SU-DHL-6 (cell line): ENCODE measurements around the gene C1GALT1.

Experiments used
- EZH2phosphoT487 ChIP-seq: fragments of 200-600 bp; sonication (generic), shearing (Covaris generic); conservative IDR thresholded peaks from 2 replicates; pipeline ENCODE4 v1.6.1; 2018; ENCODE audit warnings: mild to moderate bottlenecking, antibody characterized with exemption, low read length, moderate library complexity, mixed read lengths
- TF ChIP-seq, protein P1 (sequence below): fragments of 200-600 bp; sonication (generic); IDR thresholded peaks from one replicate; pipeline ENCODE4 v1.5.1; 2017; ENCODE audit warnings: antibody characterized with exemption, mild to moderate bottlenecking, low read length, moderate library complexity; ENCODE audit not compliant: insufficient read depth, poor library complexity, severe bottlenecking

GRCh38 chr7:7251742-7252141 lies 69.4 kb downstream of the C1GALT1 start:
- TF ChIP-seq, protein P1, sequence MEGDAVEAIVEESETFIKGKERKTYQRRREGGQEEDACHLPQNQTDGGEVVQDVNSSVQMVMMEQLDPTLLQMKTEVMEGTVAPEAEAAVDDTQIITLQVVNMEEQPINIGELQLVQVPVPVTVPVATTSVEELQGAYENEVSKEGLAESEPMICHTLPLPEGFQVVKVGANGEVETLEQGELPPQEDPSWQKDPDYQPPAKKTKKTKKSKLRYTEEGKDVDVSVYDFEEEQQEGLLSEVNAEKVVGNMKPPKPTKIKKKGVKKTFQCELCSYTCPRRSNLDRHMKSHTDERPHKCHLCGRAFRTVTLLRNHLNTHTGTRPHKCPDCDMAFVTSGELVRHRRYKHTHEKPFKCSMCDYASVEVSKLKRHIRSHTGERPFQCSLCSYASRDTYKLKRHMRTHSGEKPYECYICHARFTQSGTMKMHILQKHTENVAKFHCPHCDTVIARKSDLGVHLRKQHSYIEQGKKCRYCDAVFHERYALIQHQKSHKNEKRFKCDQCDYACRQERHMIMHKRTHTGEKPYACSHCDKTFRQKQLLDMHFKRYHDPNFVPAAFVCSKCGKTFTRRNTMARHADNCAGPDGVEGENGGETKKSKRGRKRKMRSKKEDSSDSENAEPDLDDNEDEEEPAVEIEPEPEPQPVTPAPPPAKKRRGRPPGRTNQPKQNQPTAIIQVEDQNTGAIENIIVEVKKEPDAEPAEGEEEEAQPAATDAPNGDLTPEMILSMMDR: no peak
- TF ChIP-seq EZH2phosphoT487: no peak
